GM12878 (cell line): ENCODE measurements around the gene FBF1. TPM values are rescaled to one million over a fixed set of nuclear protein-coding genes. Genes with fewer than 3 reads are reported as not detected.

Experiments
- BHLHE40 ChIP-seq, 2 experiments: fragments of 450-650 bp in 1 of 2; IDR thresholded peaks; 2 replicates each; pipeline ENCODE4 v1.6.1; 2011 to 2017; ENCODE audit warnings: low read depth in 2 of 2, borderline replicate concordance in 1 of 2, improper control_type of control experiment in 1 of 2, low read length in 1 of 2, mild to moderate bottlenecking in 1 of 2
- CHD4 ChIP-seq: fragments of 200-600 bp; sonication (generic); IDR thresholded peaks from 2 replicates; pipeline ENCODE4 v1.6.1; 2016; ENCODE audit warnings: mild to moderate bottlenecking
- CTCF ChIP-seq, 3 experiments: IDR thresholded peaks in 2 of 3; conservative IDR thresholded peaks in 1 of 3; 2 replicates each; pipeline ENCODE4 v1.5.1; 2011; ENCODE audit warnings: low read depth in 3 of 3, low read length in 3 of 3, mild to moderate bottlenecking in 3 of 3, control low read depth in 2 of 3, moderate library complexity in 2 of 3, inconsistent platforms in 1 of 3, mixed read lengths in 1 of 3; ENCODE audit not compliant: control insufficient read depth in 2 of 3, insufficient read depth in 1 of 3; ENCODE audit errors: extremely low read depth in 1 of 3
- EGR1 ChIP-seq, 2 experiments: IDR thresholded peaks; 1 replicate in 1 of 2; 2 replicates in 1 of 2; pipeline ENCODE4 v1.6.1; 2011 to 2012; ENCODE audit warnings: low read depth in 2 of 2, low read length in 2 of 2, borderline replicate concordance in 1 of 2, mild to moderate bottlenecking in 1 of 2, moderate library complexity in 1 of 2
- GABPA ChIP-seq: IDR thresholded peaks from 2 replicates; pipeline ENCODE4 v1.6.1; 2014; ENCODE audit warnings: antibody characterized with exemption, low read depth, mild to moderate bottlenecking, inconsistent platforms
- NBN ChIP-seq: fragments of 450-650 bp; IDR thresholded peaks from 2 replicates; pipeline ENCODE4 v1.6.1; 2016
- NFYA ChIP-seq: IDR thresholded peaks from 2 replicates; pipeline ENCODE4 v1.6.1; 2011; ENCODE audit warnings: low read depth, mild to moderate bottlenecking, low read length, improper control_type of control experiment, borderline replicate concordance
- WRNIP1 ChIP-seq: IDR thresholded peaks from 2 replicates; pipeline ENCODE4 v1.6.1; 2011; ENCODE audit warnings: low read depth, low read length, improper control_type of control experiment, borderline replicate concordance
- ZNF622 ChIP-seq: fragments of 450-650 bp; IDR thresholded peaks from 2 replicates; pipeline ENCODE4 v1.6.1; 2017; ENCODE audit warnings: mild to moderate bottlenecking, inconsistent platforms
- polyA plus RNA-seq, 11 experiments: library from polyadenylated mRNA; depleted of rRNA in 4 of 11; unstranded in 6 of 11; stranded (reverse) in 5 of 11; fragments of >200 nt; fragmentation: Nextera tagmentation in 4 of 11; fragmentation: Illumina TruSeq in 1 of 11; extraction: Ambion mirVana in 4 of 11; extraction: Trizol in 1 of 11; gene quantifications; 1 replicate in 1 of 11; 2 replicates in 10 of 11; pipeline versions ENCODE4 v1.2.1 to v1.2.3, GENCODE V29; 2011 to 2016; ENCODE audit warnings: inconsistent platforms in 2 of 11, missing spikeins in 2 of 11, low read depth in 1 of 11
- total RNA-seq, 4 experiments: library from RNA; depleted of rRNA in 3 of 4; stranded (reverse); fragments of >200 nt in 3 of 4; fragmentation: Illumina TruSeq in 1 of 4; extraction: Trizol in 1 of 4; gene quantifications; 2 replicates each; pipeline versions ENCODE4 v1.2.1 to v1.2.3, GENCODE V29; 2013 to 2021
- TF ChIP-seq, protein P1 (sequence below): fragments of 450-650 bp; IDR thresholded peaks from 2 replicates; pipeline ENCODE4 v1.6.1; 2017; ENCODE audit warnings: antibody characterized with exemption, mild to moderate bottlenecking, moderate library complexity
- TF ChIP-seq, protein P2 (sequence below): fragments of 450-650 bp; IDR thresholded peaks from 2 replicates; pipeline ENCODE4 v1.6.1; 2016; ENCODE audit warnings: mild to moderate bottlenecking

FBF1 gene
- total and polyA plus RNA-seq, 10 of the 15 experiments (the other 5 are each of a cell fraction or from before 2014, with no cell fraction given): 0.29 to 15.0 (median 7.0) TPM

DNA sequence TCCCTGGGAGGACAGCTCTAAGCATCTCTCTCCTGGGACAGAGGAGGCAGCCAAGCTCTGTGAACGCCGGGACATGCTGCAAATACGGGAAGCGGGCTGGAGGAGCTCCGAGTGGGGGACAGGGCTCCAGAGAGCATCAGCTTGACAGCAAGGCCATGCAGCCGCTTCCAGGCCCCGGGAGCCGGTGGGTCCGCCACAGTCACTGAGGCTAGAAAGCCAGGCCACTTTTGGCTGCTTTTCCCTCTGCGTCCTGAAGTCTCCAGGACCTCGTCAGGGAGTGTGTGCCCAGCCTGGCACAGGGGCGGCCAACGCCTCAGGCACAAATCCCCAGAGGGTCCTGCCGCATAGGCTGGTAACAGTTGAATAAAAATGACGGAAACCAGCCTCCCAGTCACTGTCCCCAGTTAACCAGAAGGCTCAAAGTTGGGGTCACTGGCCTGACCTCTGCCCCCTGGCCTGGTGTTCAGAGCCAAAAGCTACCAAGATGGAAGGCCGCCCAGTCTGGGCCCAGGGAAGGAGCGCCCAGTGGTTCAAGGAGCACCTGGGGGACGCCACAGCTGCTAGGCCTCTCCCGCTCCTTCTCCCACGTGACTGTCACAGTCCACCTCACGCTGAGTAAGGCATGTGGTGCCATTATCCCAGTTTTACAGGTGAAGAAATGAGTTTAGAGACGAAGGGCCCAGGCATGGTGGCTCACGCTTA is 40.9 kb downstream of the FBF1 start (continued):
- TF ChIP-seq, protein P1, sequence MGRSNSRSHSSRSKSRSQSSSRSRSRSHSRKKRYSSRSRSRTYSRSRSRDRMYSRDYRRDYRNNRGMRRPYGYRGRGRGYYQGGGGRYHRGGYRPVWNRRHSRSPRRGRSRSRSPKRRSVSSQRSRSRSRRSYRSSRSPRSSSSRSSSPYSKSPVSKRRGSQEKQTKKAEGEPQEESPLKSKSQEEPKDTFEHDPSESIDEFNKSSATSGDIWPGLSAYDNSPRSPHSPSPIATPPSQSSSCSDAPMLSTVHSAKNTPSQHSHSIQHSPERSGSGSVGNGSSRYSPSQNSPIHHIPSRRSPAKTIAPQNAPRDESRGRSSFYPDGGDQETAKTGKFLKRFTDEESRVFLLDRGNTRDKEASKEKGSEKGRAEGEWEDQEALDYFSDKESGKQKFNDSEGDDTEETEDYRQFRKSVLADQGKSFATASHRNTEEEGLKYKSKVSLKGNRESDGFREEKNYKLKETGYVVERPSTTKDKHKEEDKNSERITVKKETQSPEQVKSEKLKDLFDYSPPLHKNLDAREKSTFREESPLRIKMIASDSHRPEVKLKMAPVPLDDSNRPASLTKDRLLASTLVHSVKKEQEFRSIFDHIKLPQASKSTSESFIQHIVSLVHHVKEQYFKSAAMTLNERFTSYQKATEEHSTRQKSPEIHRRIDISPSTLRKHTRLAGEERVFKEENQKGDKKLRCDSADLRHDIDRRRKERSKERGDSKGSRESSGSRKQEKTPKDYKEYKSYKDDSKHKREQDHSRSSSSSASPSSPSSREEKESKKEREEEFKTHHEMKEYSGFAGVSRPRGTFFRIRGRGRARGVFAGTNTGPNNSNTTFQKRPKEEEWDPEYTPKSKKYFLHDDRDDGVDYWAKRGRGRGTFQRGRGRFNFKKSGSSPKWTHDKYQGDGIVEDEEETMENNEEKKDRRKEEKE: no peak
- TF ChIP-seq NFYA: no peak
- no peak for TF ChIP-seq GABPA
- TF ChIP-seq, protein P2, sequence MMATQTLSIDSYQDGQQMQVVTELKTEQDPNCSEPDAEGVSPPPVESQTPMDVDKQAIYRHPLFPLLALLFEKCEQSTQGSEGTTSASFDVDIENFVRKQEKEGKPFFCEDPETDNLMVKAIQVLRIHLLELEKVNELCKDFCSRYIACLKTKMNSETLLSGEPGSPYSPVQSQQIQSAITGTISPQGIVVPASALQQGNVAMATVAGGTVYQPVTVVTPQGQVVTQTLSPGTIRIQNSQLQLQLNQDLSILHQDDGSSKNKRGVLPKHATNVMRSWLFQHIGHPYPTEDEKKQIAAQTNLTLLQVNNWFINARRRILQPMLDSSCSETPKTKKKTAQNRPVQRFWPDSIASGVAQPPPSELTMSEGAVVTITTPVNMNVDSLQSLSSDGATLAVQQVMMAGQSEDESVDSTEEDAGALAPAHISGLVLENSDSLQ: no peak
- TF ChIP-seq BHLHE40 (IDR thresholded peaks at IDR 0.05; ENCODE audit: borderline replicate concordance in 1 of 2, low read depth in 2 of 2, low read length in 1 of 2): no peak
- TF ChIP-seq WRNIP1: no peak
- no peak for TF ChIP-seq CTCF (IDR thresholded peaks at IDR 0.05 in 2 of 3, conservative IDR thresholded peaks at IDR 0.05 in 1 of 3; ENCODE audit: control insufficient read depth in 2 of 3, extremely low read depth in 1 of 3, insufficient read depth in 1 of 3, low read depth in 3 of 3, low read length in 3 of 3)
- no peak for TF ChIP-seq EGR1 (IDR thresholded peaks at IDR 0.05; ENCODE audit: borderline replicate concordance in 1 of 2, low read depth in 2 of 2, low read length in 2 of 2)
- TF ChIP-seq NBN: no peak
- no peak for TF ChIP-seq CHD4
- no peak for TF ChIP-seq ZNF622
